Measurements from ENCODE around the gene MUC12. TPM values are rescaled to one million over a fixed set of nuclear protein-coding genes. Genes with fewer than 3 reads are reported as not detected.

Gene MUC12
- total and polyA plus RNA-seq, 2 of the 4 experiments (the other 2 are of a cell fraction) = 4.0 TPM; not detected in 1

- no peak for DNase-seq
- Histone ChIP-seq H2BK20ac (ENCODE audit: low read depth, low read length) (no peak overlapping the region), H2BK15ac (ENCODE audit: low read depth, low read length) (no peak overlapping the region), H4K5ac (ENCODE audit: low read depth, low read length) (no peak overlapping the region), H4K20me1 (ENCODE audit: insufficient read depth, low read length) (no peaks in the 10 kb centered on the region), H3K79me1 (ENCODE audit: low read depth in 1 of 2, low read length in 2 of 2) (peaks cover 14 to 23% of the 10 kb centered on the region in 2 experiments; a peak in 2 of 4 replicates), H2BK5ac (ENCODE audit: low read depth, low read length, poor library complexity, severe bottlenecking) (no peak overlapping the region), H3K27ac (ENCODE audit: insufficient read depth, low read length) (no peak overlapping the region), H3K9me1 (ENCODE audit: insufficient read depth, low read length) (peaks cover 5% of the 10 kb centered on the region; the same call in 1 of the 2 replicates), H3K56ac (ENCODE audit: extremely low read depth, insufficient read depth, low read length) (no peak overlapping the region), H2AK9ac (replicated peaks; ENCODE audit: low read depth, low read length, poor library complexity) (no peak overlapping the region), H2BK120ac (ENCODE audit: low read depth, low read length) (no peak overlapping the region), H3K23ac (ENCODE audit: low read depth, low read length) (no peak overlapping the region), H2AK5ac (ENCODE audit: low read depth, low read length) (no peak overlapping the region), H3K27me3 (ENCODE audit: control insufficient read depth, insufficient read depth, low read length) (no peaks in the 10 kb centered on the region), H3K36me3 (ENCODE audit: control insufficient read depth, insufficient read depth, low read length) (peaks cover 7% of the 10 kb centered on the region), H3K9ac (ENCODE audit: low read depth, low read length) (no peak overlapping the region), H2AFZ (replicated peaks; ENCODE audit: low read length, poor library complexity) (no peak overlapping the region), H3K4me1 (ENCODE audit: control insufficient read depth, insufficient read depth, low read length) (0 out of 2 replicates have a peak, but pooled peaks cover 2% of the 10 kb centered on the region), H4K8ac (ENCODE audit: low read depth in 2 of 2, low read length in 2 of 2) (no peak overlapping the region), H3K14ac (replicated peaks; ENCODE audit: low read depth, low read length) (no peak overlapping the region), H4K91ac (ENCODE audit: insufficient read depth, low read depth, low read length) (no peak overlapping the region), H3K4me2 (ENCODE audit: low read depth, low read length) (no peak overlapping the region), H3K9me3 (ENCODE audit: control insufficient read depth, insufficient read depth, low read length) (no peaks in the 10 kb centered on the region), H3K4me3 (ENCODE audit: insufficient read depth, low read depth, low read length) (no peak overlapping the region), H3K4ac (ENCODE audit: low read depth, low read length) (no peak overlapping the region), H3K18ac (ENCODE audit: low read depth, low read length) (no peak overlapping the region)
- no CpG with 5 or more reads among the region's 6 CpGs for WGBS, 2 experiments (ENCODE audit: extremely low coverage in 2 of 2, insufficient read length in 1 of 2)
- TF ChIP-seq FOS (IDR thresholded peaks at IDR 0.05; ENCODE audit: low read depth, low read length) = no peak
- TF ChIP-seq SMC3 (IDR thresholded peaks at IDR 0.05; ENCODE audit: low read depth, low read length) = no peak
- TF ChIP-seq ELK1 (IDR thresholded peaks at IDR 0.05; ENCODE audit: borderline replicate concordance, low read depth, low read length) = no peak
- no peak for TF ChIP-seq MXI1 (IDR thresholded peaks at IDR 0.05; ENCODE audit: borderline replicate concordance, low read depth, low read length)
- dilution Hi-C loops (cut with HindIII; ENCODE audit: low sequenced_read_pairs, unreplicated experiment) = no loop called here
- ATAC-seq (ENCODE audit: low read depth) = no peak
- ChIA-PET POLR2A (ENCODE audit: unreplicated experiment) (no interaction called here), CTCF (interaction anchor here (0.5 kb wide), 1 partner anchor 105 kb away, joined by 3 read pairs; no protein-coding TSS in a partner anchor)
- in situ Hi-C loops (cut with MboI; ENCODE audit: low sequenced_read_pairs) = no loop called here
- intact Hi-C loops (cut with micrococcal nuclease) = no loop called here
- BruUV-seq (replicated peaks) = no TSS peak
Observed at GRCh38 chr7:101012931-101013330, 43.6 kb downstream of the MUC12 start.

Data from IMR-90 (cell line).